Breast epithelium (tissue), 4 donors: ENCODE results near the gene WDPCP. TPM values are rescaled to one million over a fixed set of nuclear protein-coding genes. Genes with fewer than 3 reads are reported as not detected.

Experiments used
- DNase-seq, 2 donors: peaks; one replicate each; pipeline ENCODE4 v3.0.0-alpha.2; 2019; ENCODE audit warnings: low spot score in 2 of 2
- H3K27ac ChIP-seq, 2 donors: fragments of 200-600 bp; sonication (generic) in 1 of 2; one replicate each; pipeline ENCODE4 v1.5.1; 2016 to 2019; ENCODE audit warnings: mild to moderate bottlenecking in 1 of 2
- H3K27me3 ChIP-seq, 2 donors: fragments of 200-600 bp; sonication (generic) in 1 of 2; one replicate each; pipeline versions ENCODE4 v1.5.1 to v1.6.0; 2017 to 2019; ENCODE audit warnings: control low read depth in 1 of 2, mild to moderate bottlenecking in 1 of 2
- H3K36me3 ChIP-seq: fragments of 200-600 bp; one replicate; pipeline ENCODE4 v1.5.1; 2019
- H3K4me1 ChIP-seq, 2 donors: fragments of 200-600 bp; sonication (generic); one replicate each; pipeline ENCODE4 v1.5.1; 2016 to 2019; ENCODE audit warnings: control low read depth in 1 of 2
- H3K4me3 ChIP-seq, 3 donors: fragments of 200-600 bp; sonication (generic); 1 replicate in 2 of 3; 2 replicates in 1 of 3; pipeline ENCODE4 v1.5.1; 2016 to 2019; ENCODE audit warnings: mild to moderate bottlenecking in 3 of 3, moderate library complexity in 2 of 3
- H3K9me3 ChIP-seq, 2 donors: fragments of 200-600 bp; sonication (generic) in 1 of 2; one replicate each; pipeline ENCODE4 v1.5.1; 2016 to 2019; ENCODE audit warnings: control low read depth in 1 of 2
- CTCF ChIP-seq, 3 donors: fragments of 450-650 bp; IDR thresholded peaks; one replicate each; pipeline ENCODE4 v1.5.1; 2016 to 2017; ENCODE audit warnings: antibody characterized with exemption in 3 of 3, mild to moderate bottlenecking in 3 of 3, moderate library complexity in 3 of 3
- POLR2A ChIP-seq: fragments of 450-650 bp; IDR thresholded peaks from one replicate; pipeline ENCODE4 v1.6.1; 2016; ENCODE audit warnings: antibody characterized with exemption, mild to moderate bottlenecking, moderate library complexity
- POLR2AphosphoS5 ChIP-seq, 3 donors: sonication (generic); formaldehyde crosslinking; IDR thresholded peaks; one replicate each; pipeline ENCODE4 v1.6.1; 2017; ENCODE audit warnings: antibody characterized with exemption in 3 of 3
- intact Hi-C: fragments of 100-400 bp; cut with DNase I; formaldehyde crosslinking; loops from one replicate; pipeline ENCODE4 v1.15.1; 2023; ENCODE audit warnings: low total_unique reads
- total RNA-seq, 3 donors: library from RNA; depleted of rRNA; stranded (reverse); fragments of >200 nt; gene quantifications; one replicate each; pipeline ENCODE4 v1.1.0, GENCODE V29; 2016

WDPCP gene
- total RNA-seq, 3 donors from 2014 or later = 25.2 to 37.4 (median 29.4) TPM

- intact Hi-C loops = loop anchor here (5.0 kb wide), 1 partner anchor 522 kb away; no protein-coding TSS in a partner anchor
- Histone ChIP-seq H3K9me3 (no peaks in the 10 kb centered on the region), H3K36me3 (peaks cover 23% of the 10 kb centered on the region), H3K4me3 (no peak overlapping the region), H3K27ac (no peak overlapping the region), H3K4me1 (no peaks in the 10 kb centered on the region), H3K27me3 (no peaks in the 10 kb centered on the region)
- DNase-seq = no peak
- TF ChIP-seq POLR2A (no peak), CTCF (IDR thresholded peaks at IDR 0.05) (no peak), POLR2AphosphoS5 (IDR thresholded peaks at IDR 0.05) (no peak)
Measured at GRCh38 chr2:63604666-63605065, 16.4 kb upstream of the WDPCP start.

GRCh38 chr2:63600881-63601460, 12.7 kb upstream of the WDPCP start:
- intact Hi-C loops = no loop called here
- H3K4me1 ChIP-seq = no peaks in the 10 kb centered on the region
- no peak overlapping the region for H3K4me3 ChIP-seq
- H3K27me3 ChIP-seq = no peaks in the 10 kb centered on the region
- no peaks in the 10 kb centered on the region for H3K9me3 ChIP-seq
- no peak overlapping the region for H3K27ac ChIP-seq
- TF ChIP-seq POLR2AphosphoS5 (IDR thresholded peaks at IDR 0.05) (no peak), CTCF (IDR thresholded peaks at IDR 0.05) (no peak), POLR2A (no peak)
- peaks cover 23% of the 10 kb centered on the region for H3K36me3 ChIP-seq
- DNase-seq = no peak

- no peak for TF ChIP-seq CTCF (IDR thresholded peaks at IDR 0.05)
- no peak for TF ChIP-seq POLR2A
- no peak for TF ChIP-seq POLR2AphosphoS5 (IDR thresholded peaks at IDR 0.05)
- no peak overlapping the region for H3K27ac ChIP-seq
- no peaks in the 10 kb centered on the region for H3K9me3 ChIP-seq
- H3K27me3 ChIP-seq = no peaks in the 10 kb centered on the region
- H3K4me1 ChIP-seq = no peaks in the 10 kb centered on the region
- H3K36me3 ChIP-seq = peaks cover 17% of the 10 kb centered on the region
- no peak for DNase-seq
- intact Hi-C loops = no loop called here
- no peak overlapping the region for H3K4me3 ChIP-seq
Measured at GRCh38 chr2:63598981-63599380, 10.7 kb upstream of the WDPCP start.

GRCh38 chr2:63596401-63596883, 8.2 kb upstream of the WDPCP start:
- intact Hi-C loops = no loop called here
- peaks cover 12% of the 10 kb centered on the region for H3K36me3 ChIP-seq

More at GRCh38 chr2:63596401-63596883, 8.2 kb upstream of the WDPCP start:
- H3K27me3 ChIP-seq = no peaks in the 10 kb centered on the region
- no peak overlapping the region for H3K4me3 ChIP-seq
- no peak overlapping the region for H3K27ac ChIP-seq
- no peaks in the 10 kb centered on the region for H3K4me1 ChIP-seq
- TF ChIP-seq POLR2AphosphoS5 (IDR thresholded peaks at IDR 0.05) (no peak), POLR2A (no peak), CTCF (IDR thresholded peaks at IDR 0.05) (no peak)
- H3K9me3 ChIP-seq = no peaks in the 10 kb centered on the region
- DNase-seq = no peak
